SK-N-SH (cell line): ENCODE data around the gene SLC7A7. TPM values are rescaled to one million over a fixed set of nuclear protein-coding genes. Genes with fewer than 3 reads are reported as not detected.
"Not testable (repeated sequence)": the region's sequence is repeated elsewhere in the genome, so short reads cannot be mapped to it uniquely, and the experiment has no call there.

ENCODE experiments used
- CTCF ChIA-PET: fragments of 300-600, 350-600 bp; formaldehyde crosslinking; extraction: SDS; loops from one replicate; lab custom pipeline; 2021; lab: Yijun Ruan, JAX
- POLR2A ChIA-PET: fragments of 350-600 bp; sonication (Branson Sonifier 250); formaldehyde crosslinking; extraction: SDS; loops from one replicate; lab custom pipeline; 2020; ENCODE audit warnings: antibody characterized with exemption, inconsistent platforms; lab: Yijun Ruan, JAX
- DNase-seq: peaks from one replicate; pipeline ENCODE4 v3.0.0; 2012
- H2AFZ ChIP-seq: fragments of 200-600 bp; sonication (generic); 2 replicates; pipeline ENCODE4 v1.8.1; 2016; ENCODE audit warnings: antibody characterized with exemption, mild to moderate bottlenecking, low read depth
- H3F3A ChIP-seq: fragments of 200-600 bp; sonication (generic); replicated peaks from 2 replicates; pipeline ENCODE3; 2016; ENCODE audit warnings: antibody characterized with exemption, mild to moderate bottlenecking; ENCODE audit not compliant: insufficient read depth
- H3K27ac ChIP-seq, 2 experiments: fragments of 200-500 bp in 1 of 2; fragments of 200-600 bp in 1 of 2; sonication (Bioruptor generic) in 1 of 2; sonication (generic), shearing (Covaris generic) in 1 of 2; 2 replicates each; pipeline versions ENCODE4 v1.5.1 to v1.6.1; 2014 to 2016; ENCODE audit warnings: low read depth in 2 of 2, inconsistent platforms in 1 of 2, low read length in 1 of 2, mild to moderate bottlenecking in 1 of 2, mixed read lengths in 1 of 2
- H3K27me3 ChIP-seq: fragments of 200-600 bp; sonication (generic), shearing (Covaris generic); 2 replicates; pipeline ENCODE4 v1.6.1; 2016; ENCODE audit warnings: mixed run types; ENCODE audit not compliant: insufficient read depth
- H3K36me3 ChIP-seq, 2 experiments: fragments of 200-500 bp in 1 of 2; fragments of 200-600 bp in 1 of 2; sonication (Bioruptor generic) in 1 of 2; sonication (generic) in 1 of 2; replicated peaks in 1 of 2; 2 replicates each; pipeline versions ENCODE3 to v1.5.1; 2014 to 2016; ENCODE audit warnings: low read length in 1 of 2, mild to moderate bottlenecking in 1 of 2; ENCODE audit not compliant: insufficient read depth in 2 of 2, control insufficient read depth in 1 of 2
- H3K4me1 ChIP-seq, 2 experiments: fragments of 200-500 bp in 1 of 2; fragments of 200-600 bp in 1 of 2; sonication (Bioruptor generic) in 1 of 2; sonication (generic), shearing (Covaris generic) in 1 of 2; 2 replicates each; pipeline versions ENCODE4 v1.5.1 to v1.6.1; 2014 to 2016; ENCODE audit warnings: low read depth in 1 of 2, low read length in 1 of 2, mixed run types in 1 of 2; ENCODE audit not compliant: insufficient read depth in 2 of 2, control insufficient read depth in 1 of 2
- H3K4me2 ChIP-seq: fragments of 200-600 bp; sonication (generic), shearing (Covaris generic); 2 replicates; pipeline ENCODE4 v1.6.1; 2017; ENCODE audit warnings: mixed run types
- H3K4me3 ChIP-seq, 2 experiments: fragments of 200-500 bp in 1 of 2; fragments of 200-600 bp in 1 of 2; sonication (Bioruptor generic) in 1 of 2; sonication (generic), shearing (Covaris generic) in 1 of 2; 2 replicates each; pipeline versions ENCODE4 v1.5.1 to v1.8.1; 2014 to 2016; ENCODE audit warnings: low read depth in 2 of 2, inconsistent platforms in 1 of 2, low read length in 1 of 2, mild to moderate bottlenecking in 1 of 2, mixed read lengths in 1 of 2, moderate library complexity in 1 of 2
- H3K79me2 ChIP-seq: fragments of 200-600 bp; sonication (generic); 2 replicates; pipeline ENCODE4 v1.8.1; 2017; ENCODE audit warnings: mild to moderate bottlenecking; ENCODE audit not compliant: insufficient read depth
- H3K9ac ChIP-seq: fragments of 200-600 bp; sonication (generic); 2 replicates; pipeline ENCODE4 v1.6.1; 2017; ENCODE audit warnings: mixed run types
- H3K9me2 ChIP-seq: fragments of 200-600 bp; sonication (generic); 2 replicates; pipeline ENCODE4 v1.6.1; 2017; ENCODE audit warnings: mixed run types
- H3K9me3 ChIP-seq: fragments of 200-600 bp; sonication (generic); 2 replicates; pipeline ENCODE4 v1.6.1; 2017; ENCODE audit warnings: mixed run types, mild to moderate bottlenecking, moderate library complexity
- H4K20me1 ChIP-seq: fragments of 200-600 bp; sonication (generic); 2 replicates; pipeline ENCODE4 v1.6.1; 2017; ENCODE audit warnings: mild to moderate bottlenecking, mixed run types; ENCODE audit not compliant: insufficient read depth
- ELF1 ChIP-seq: IDR thresholded peaks from 2 replicates; pipeline ENCODE4 v1.4.0; 2012
- FOXM1 ChIP-seq: IDR thresholded peaks from 2 replicates; pipeline ENCODE4 v1.4.0; 2012; ENCODE audit warnings: low read depth, mild to moderate bottlenecking
- GATA2 ChIP-seq: sonication (generic); formaldehyde crosslinking; IDR thresholded peaks from 2 replicates; pipeline ENCODE4 v1.5.0; 2020; ENCODE audit warnings: mild to moderate bottlenecking, missing genetic modification reagents
- MEF2A ChIP-seq: IDR thresholded peaks from 2 replicates; pipeline ENCODE4 v1.4.0; 2012; ENCODE audit warnings: low read depth, borderline replicate concordance
- NRF1 ChIP-seq: IDR thresholded peaks from 2 replicates; pipeline ENCODE4 v1.6.1; 2012; ENCODE audit warnings: low read depth, mild to moderate bottlenecking, low read length
- RAD21 ChIP-seq: IDR thresholded peaks from 2 replicates; pipeline ENCODE4 v1.6.1; 2012; ENCODE audit warnings: mild to moderate bottlenecking, low read length
- RCOR1 ChIP-seq: fragments of 150-350 bp; IDR thresholded peaks from 2 replicates; pipeline ENCODE4 v1.6.1; 2017; ENCODE audit warnings: antibody characterized with exemption, low read length
- RFX5 ChIP-seq: IDR thresholded peaks from 2 replicates; pipeline ENCODE4 v1.6.1; 2012; ENCODE audit warnings: mild to moderate bottlenecking, improper control_type of control experiment, low read length
- SIN3A ChIP-seq: IDR thresholded peaks from 2 replicates; pipeline ENCODE4 v1.6.1; 2012; ENCODE audit warnings: low read depth, mild to moderate bottlenecking, low read length, moderate library complexity, borderline replicate concordance
- SMC3 ChIP-seq: IDR thresholded peaks from 2 replicates; pipeline ENCODE4 v1.6.1; 2012; ENCODE audit warnings: low read depth, low read length, improper control_type of control experiment
- TCF12 ChIP-seq: IDR thresholded peaks from 2 replicates; pipeline ENCODE4 v1.4.0; 2012
- TEAD4 ChIP-seq: IDR thresholded peaks from 2 replicates; pipeline ENCODE4 v1.4.0; 2012; ENCODE audit warnings: mild to moderate bottlenecking, borderline replicate concordance; ENCODE audit not compliant: insufficient read depth
- WGBS: methylation state at CpG from one replicate; pipeline ENCODE4 v1.1.6; 2017; ENCODE audit warnings: low lambda C conversion rate; 5-methylcytosine and 5-hydroxymethylcytosine counted together
- polyA plus RNA-seq, 3 experiments: library from polyadenylated mRNA; depleted of rRNA; stranded (reverse); fragments of >200 nt; gene quantifications; 2 replicates each; pipeline ENCODE4 v1.2.3, GENCODE V29; 2012
- TF ChIP-seq, protein P1 (sequence below): fragments of 150-350 bp; IDR thresholded peaks from 2 replicates; pipeline ENCODE4 v1.6.1; 2017; ENCODE audit warnings: antibody characterized with exemption, low read length, low read depth, borderline replicate concordance
- TF ChIP-seq, protein P2 (sequence below): IDR thresholded peaks from 2 replicates; pipeline ENCODE4 v1.4.0; 2012; ENCODE audit warnings: low read depth
- TF ChIP-seq, protein P3 (sequence below): fragments of 200-600 bp; sonication (generic); IDR thresholded peaks from 2 replicates; pipeline ENCODE4 v1.6.1; 2017; ENCODE audit warnings: antibody characterized with exemption, mild to moderate bottlenecking, moderate library complexity
- TF ChIP-seq, protein P4 (sequence below): IDR thresholded peaks from 2 replicates; pipeline ENCODE4 v1.6.1; 2012; ENCODE audit warnings: mild to moderate bottlenecking, low read depth, low read length, moderate library complexity
- TF ChIP-seq, protein P5 (sequence below): fragments of 150-350 bp; IDR thresholded peaks from 2 replicates; pipeline ENCODE4 v1.6.1; 2016; ENCODE audit warnings: mild to moderate bottlenecking, low read depth, low read length
- TF ChIP-seq, protein P6 (sequence below): IDR thresholded peaks from 2 replicates; pipeline ENCODE4; 2012

The SLC7A7 gene
- polyA plus RNA-seq, 1 of the 3 experiments (the other 2 are of a cell fraction), result 0.30 TPM

DNA sequence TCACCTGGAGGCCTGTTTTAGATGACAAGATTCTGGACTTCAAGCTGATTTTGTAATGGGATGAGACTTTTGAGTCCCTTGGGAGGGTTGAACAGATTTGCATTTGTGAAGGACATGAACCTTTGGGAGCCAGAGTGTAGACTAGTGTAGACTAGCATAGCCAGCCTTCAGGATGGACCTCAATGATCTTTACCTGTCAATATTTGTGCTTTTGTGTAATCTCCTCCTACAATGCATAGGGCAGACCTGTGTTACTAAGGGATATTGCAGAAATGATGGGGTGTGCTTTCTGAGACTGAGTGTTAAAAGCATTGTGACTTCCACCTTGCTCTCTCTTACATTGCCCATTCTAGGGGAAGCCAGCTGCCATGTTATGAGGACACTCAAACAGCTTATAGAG lies 46.4 kb upstream of the SLC7A7 start:
- no peak overlapping the region for H2AFZ ChIP-seq
- no peaks in the 10 kb centered on the region for H3K9me2 ChIP-seq
- no peak overlapping the region for H3K4me2 ChIP-seq
- CTCF ChIA-PET, result interaction anchor here (0.8 to 18.5 kb wide), 6 partner anchors 8 to 291 kb away, joined by 3 to 472 read pairs (median 19); partner anchors contain the start of genes LRP10, MRPL52 and SLC7A7
- H3K27ac ChIP-seq, result no peak overlapping the region
- POLR2A ChIA-PET, result no interaction called here
- H3F3A ChIP-seq, result no peaks in the 10 kb centered on the region
- no peaks in the 10 kb centered on the region for H4K20me1 ChIP-seq
- H3K9ac ChIP-seq, result no peak overlapping the region
- H3K27me3 ChIP-seq, result no peaks in the 10 kb centered on the region
- H3K9me3 ChIP-seq, result no peaks in the 10 kb centered on the region
- TF ChIP-seq RCOR1 (no peak), GATA2 (no peak), TEAD4 (no peak), RFX5 (no peak), SIN3A (no peak), FOXM1 (no peak), SMC3 (no peak), NRF1 (no peak), ELF1 (no peak), MEF2A (no peak), RAD21 (no peak), TCF12 (no peak)
- TF ChIP-seq, protein P1, sequence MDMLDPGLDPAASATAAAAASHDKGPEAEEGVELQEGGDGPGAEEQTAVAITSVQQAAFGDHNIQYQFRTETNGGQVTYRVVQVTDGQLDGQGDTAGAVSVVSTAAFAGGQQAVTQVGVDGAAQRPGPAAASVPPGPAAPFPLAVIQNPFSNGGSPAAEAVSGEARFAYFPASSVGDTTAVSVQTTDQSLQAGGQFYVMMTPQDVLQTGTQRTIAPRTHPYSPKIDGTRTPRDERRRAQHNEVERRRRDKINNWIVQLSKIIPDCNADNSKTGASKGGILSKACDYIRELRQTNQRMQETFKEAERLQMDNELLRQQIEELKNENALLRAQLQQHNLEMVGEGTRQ, result no peak
- TF ChIP-seq, protein P2, sequence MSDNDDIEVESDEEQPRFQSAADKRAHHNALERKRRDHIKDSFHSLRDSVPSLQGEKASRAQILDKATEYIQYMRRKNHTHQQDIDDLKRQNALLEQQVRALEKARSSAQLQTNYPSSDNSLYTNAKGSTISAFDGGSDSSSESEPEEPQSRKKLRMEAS, result no peak
- TF ChIP-seq, protein P3, sequence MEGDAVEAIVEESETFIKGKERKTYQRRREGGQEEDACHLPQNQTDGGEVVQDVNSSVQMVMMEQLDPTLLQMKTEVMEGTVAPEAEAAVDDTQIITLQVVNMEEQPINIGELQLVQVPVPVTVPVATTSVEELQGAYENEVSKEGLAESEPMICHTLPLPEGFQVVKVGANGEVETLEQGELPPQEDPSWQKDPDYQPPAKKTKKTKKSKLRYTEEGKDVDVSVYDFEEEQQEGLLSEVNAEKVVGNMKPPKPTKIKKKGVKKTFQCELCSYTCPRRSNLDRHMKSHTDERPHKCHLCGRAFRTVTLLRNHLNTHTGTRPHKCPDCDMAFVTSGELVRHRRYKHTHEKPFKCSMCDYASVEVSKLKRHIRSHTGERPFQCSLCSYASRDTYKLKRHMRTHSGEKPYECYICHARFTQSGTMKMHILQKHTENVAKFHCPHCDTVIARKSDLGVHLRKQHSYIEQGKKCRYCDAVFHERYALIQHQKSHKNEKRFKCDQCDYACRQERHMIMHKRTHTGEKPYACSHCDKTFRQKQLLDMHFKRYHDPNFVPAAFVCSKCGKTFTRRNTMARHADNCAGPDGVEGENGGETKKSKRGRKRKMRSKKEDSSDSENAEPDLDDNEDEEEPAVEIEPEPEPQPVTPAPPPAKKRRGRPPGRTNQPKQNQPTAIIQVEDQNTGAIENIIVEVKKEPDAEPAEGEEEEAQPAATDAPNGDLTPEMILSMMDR, result no peak
- TF ChIP-seq, protein P4, sequence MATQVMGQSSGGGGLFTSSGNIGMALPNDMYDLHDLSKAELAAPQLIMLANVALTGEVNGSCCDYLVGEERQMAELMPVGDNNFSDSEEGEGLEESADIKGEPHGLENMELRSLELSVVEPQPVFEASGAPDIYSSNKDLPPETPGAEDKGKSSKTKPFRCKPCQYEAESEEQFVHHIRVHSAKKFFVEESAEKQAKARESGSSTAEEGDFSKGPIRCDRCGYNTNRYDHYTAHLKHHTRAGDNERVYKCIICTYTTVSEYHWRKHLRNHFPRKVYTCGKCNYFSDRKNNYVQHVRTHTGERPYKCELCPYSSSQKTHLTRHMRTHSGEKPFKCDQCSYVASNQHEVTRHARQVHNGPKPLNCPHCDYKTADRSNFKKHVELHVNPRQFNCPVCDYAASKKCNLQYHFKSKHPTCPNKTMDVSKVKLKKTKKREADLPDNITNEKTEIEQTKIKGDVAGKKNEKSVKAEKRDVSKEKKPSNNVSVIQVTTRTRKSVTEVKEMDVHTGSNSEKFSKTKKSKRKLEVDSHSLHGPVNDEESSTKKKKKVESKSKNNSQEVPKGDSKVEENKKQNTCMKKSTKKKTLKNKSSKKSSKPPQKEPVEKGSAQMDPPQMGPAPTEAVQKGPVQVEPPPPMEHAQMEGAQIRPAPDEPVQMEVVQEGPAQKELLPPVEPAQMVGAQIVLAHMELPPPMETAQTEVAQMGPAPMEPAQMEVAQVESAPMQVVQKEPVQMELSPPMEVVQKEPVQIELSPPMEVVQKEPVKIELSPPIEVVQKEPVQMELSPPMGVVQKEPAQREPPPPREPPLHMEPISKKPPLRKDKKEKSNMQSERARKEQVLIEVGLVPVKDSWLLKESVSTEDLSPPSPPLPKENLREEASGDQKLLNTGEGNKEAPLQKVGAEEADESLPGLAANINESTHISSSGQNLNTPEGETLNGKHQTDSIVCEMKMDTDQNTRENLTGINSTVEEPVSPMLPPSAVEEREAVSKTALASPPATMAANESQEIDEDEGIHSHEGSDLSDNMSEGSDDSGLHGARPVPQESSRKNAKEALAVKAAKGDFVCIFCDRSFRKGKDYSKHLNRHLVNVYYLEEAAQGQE, result no peak
- TF ChIP-seq, protein P5, sequence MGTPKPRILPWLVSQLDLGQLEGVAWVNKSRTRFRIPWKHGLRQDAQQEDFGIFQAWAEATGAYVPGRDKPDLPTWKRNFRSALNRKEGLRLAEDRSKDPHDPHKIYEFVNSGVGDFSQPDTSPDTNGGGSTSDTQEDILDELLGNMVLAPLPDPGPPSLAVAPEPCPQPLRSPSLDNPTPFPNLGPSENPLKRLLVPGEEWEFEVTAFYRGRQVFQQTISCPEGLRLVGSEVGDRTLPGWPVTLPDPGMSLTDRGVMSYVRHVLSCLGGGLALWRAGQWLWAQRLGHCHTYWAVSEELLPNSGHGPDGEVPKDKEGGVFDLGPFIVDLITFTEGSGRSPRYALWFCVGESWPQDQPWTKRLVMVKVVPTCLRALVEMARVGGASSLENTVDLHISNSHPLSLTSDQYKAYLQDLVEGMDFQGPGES, result no peak
- TF ChIP-seq, protein P6, sequence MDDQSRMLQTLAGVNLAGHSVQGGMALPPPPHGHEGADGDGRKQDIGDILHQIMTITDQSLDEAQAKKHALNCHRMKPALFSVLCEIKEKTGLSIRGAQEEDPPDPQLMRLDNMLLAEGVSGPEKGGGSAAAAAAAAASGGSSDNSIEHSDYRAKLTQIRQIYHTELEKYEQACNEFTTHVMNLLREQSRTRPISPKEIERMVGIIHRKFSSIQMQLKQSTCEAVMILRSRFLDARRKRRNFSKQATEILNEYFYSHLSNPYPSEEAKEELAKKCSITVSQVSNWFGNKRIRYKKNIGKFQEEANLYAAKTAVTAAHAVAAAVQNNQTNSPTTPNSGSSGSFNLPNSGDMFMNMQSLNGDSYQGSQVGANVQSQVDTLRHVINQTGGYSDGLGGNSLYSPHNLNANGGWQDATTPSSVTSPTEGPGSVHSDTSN, result no peak
- H3K79me2 ChIP-seq, result no peaks in the 10 kb centered on the region
- no peaks in the 10 kb centered on the region for H3K36me3 ChIP-seq
- no peak overlapping the region for H3K4me3 ChIP-seq
- no peaks in the 10 kb centered on the region for H3K4me1 ChIP-seq
- DNase-seq, result no peak

DNA sequence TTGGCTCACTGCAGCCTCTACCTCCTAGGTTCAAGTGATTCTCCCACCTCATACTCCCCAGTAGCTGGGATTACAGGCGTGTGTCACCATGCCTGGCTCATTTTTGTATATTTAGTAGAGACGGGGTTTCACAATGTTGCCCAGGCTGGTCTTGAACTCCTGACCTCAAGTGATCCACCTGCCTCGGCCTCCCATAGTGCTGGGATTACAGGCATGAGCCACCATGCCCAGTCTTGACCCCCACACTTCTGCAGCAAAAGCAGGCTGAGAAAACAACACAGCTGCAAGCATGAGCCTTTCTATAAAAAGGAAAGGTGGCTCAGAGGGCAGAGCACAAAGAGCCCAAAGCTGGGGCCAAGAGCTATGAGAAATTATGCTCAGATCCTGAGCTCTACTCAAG lies 45.1 kb upstream of the SLC7A7 start:
- H3K4me3 ChIP-seq, H3K9ac ChIP-seq, H3K79me2 ChIP-seq, H3K27me3 ChIP-seq, H3F3A ChIP-seq, H3K4me1 ChIP-seq, H3K4me2 ChIP-seq, POLR2A ChIA-PET, H2AFZ ChIP-seq, H4K20me1 ChIP-seq, H3K9me3 ChIP-seq, DNase-seq, H3K36me3 ChIP-seq, H3K9me2 ChIP-seq, H3K27ac ChIP-seq: not testable (repeated sequence)
- 47% methylated on average over 3 of the region's 3 CpGs for WGBS
- CTCF ChIA-PET, result interaction anchor here (1.3 to 18.5 kb wide), 3 partner anchors 12 to 304 kb away, joined by 4 to 472 read pairs (median 28); partner anchors contain the start of genes LRP10, MRPL52 and SLC7A7
